SW 1271 (cell line): ENCODE results near the gene C17orf100.

ENCODE experiments used
- DNase-seq, 2 experiments: peaks; one replicate each; lab custom pipeline; 2025; lab: John Stamatoyannopoulos, UW

C17orf100 gene

DNA sequence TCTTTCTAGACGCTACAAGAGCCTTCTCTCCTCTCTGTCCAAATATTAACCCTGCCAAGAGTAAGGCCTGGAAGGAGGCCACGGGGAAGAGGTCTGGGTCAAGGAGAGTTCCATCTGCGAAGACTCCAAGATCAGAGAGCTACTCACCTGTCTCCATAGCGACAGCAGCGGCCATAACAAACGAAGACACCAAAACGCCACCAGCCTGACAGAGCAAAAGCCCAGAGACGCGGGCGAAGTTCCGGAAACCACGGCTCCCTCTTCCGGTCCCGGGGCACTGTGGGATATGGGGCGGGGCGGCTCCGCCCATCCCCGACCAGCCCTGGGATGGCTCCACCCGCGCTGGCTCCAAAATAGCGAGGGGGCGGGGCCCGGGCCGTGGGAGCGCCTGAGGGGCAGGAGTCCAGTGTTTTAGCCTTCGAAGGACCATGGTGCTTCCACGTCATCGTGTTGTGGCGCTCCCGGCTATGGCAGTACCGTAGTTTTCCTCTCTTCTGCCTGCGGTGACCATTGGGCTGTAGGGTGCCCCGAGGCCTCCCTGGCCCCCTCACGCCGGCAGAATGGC lies at the start of gene C17orf100, which contains the start of gene MED31:
Gene C17orf100, plus strand, starts transcription at position 409 of the 565 bp plus-strand sequence. Its CDS starts 152 bp downstream, at position 561.
Gene MED31, minus strand, starts transcription at position 252 of the 565 bp plus-strand sequence. Its CDS starts 77 bp downstream, at position 175.
- peak; percentile 84 to 92 for DNase-seq

DNA sequence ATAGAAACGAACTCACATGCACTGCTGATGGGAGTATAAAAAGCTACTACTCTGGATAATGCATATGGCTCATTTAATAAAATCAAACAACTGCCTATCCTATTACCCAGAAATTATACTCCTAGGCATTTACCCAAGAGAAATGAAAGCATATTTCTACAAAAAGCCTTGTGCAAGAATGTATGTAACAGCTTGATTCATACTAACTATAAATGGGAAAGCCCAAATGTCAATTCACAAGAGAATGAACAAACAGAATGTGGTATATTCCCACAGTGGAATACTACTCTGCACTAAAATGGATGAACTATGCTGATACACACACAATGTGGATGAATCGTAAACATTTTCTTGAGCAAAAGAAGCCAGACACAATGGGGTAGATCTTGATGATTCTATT lies 49.4 kb upstream of the C17orf100 start:
- DNase-seq = no peak

DNA sequence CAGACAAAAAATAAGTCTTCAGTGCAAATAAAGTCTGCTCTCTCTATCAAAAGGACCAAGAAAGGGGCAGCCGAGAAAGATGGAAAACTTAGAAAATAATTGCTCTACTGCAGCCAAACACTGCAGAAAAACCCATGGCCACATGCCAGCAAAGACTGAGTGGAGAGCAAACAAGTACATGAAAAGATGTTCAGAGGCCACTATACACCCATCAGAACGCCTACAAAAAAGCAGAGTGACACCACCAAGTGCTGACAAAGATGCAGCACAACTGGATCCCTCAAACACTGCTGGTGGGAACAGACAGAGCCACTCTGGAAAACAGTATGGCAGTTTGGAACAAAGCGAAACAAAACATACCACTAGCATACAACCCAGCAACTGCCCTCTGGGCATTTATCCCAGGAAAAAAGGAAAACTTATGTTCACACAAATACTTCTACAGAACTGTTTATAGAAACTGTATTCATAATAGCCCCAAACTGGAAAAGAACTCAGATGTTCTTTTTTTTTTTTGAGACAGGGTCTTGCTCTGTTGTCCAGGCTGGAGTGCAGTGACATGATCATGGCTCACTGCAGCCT lies 47.7 kb upstream of the C17orf100 start:
- DNase-seq = no peak

- DNase-seq = no peak
Measured at GRCh38 chr17:6605142-6605541, 46.4 kb upstream of the C17orf100 start.

DNA sequence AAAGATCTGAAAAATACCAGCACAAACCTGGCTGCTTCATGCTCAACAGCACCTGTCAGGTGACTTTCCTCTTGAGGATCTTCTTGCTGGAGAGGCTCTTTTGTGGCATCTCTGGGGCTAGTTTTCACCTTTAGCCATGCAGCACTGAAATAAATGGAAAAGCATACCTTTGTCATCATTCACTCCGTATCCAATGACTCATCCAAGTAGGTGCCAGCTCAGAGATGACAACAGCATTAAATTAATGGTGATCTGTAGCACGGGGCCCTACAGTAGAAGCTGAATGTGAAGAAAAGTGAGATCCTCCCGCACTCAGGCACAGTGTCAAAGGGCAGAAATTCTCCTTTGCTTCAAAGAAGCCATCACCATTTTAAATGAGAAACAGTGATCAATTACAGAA lies 43.2 kb upstream of the C17orf100 start:
- DNase-seq = no peak

DNA sequence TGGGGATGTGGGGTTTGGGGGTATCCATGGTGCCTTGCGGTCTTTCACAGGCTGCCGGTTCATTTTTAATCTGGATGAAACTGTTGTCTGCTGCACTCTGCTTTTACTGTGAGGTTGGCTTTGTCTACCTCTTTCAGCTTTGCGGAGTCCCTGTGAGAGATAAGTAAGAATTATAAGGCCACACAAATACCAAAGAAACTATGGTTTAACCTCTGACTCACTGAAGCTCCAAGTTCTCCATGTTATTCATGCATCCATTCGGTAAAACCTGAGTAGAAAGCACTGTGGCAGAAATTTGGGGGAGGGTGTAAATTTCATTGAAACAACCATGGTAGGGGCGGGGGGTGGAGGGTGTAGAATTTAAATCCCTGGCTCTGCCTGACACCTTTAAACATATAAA lies 41.6 kb upstream of the C17orf100 start:
- no peak for DNase-seq

DNA sequence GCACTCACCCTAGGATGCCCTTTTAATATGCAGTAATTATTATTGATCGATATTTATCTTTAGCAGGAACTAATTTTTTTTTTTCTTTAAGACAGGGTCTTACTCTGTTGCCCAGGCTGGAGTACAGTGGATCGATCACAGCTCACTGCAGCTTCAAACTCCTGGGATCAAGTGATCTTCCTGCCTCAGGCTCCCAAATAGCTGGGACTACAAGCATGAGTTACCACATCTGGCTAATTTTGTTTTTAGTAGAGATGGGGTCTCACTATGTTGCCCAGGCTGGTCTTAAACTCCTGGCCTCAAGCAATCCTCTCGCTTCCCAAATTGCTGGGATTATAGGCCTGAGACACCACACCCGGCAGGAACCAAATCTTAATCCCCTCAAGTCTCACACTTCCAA lies 40.3 kb upstream of the C17orf100 start:
- DNase-seq = no peak

GRCh38 chr17:6623941-6624340 lies 27.6 kb upstream of the C17orf100 start:
- no peak for DNase-seq

- no peak for DNase-seq
Measured at GRCh38 chr17:6626616-6627015, 24.9 kb upstream of the C17orf100 start.

DNA sequence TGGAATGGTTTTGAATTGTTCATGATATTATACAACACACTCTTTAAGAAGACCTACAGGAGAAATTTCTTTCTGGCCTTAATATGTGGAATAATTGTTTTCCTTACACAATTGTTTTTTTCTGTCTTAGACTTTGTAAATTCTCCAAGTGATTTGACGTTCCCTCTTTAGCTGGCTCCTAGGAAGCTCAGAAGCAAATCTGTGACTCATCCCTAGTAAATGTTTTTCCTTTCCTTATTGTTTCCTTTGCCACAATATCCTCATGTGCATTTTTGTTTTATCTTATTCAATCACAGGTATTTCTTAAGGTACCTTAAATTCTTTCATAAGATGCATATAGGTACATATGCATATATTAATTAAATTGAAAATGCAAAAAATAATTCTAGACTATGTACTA lies 24.5 kb upstream of the C17orf100 start:
- DNase-seq = no peak

GRCh38 chr17:6630390-6630789 lies 21.2 kb upstream of the C17orf100 start:
- no peak for DNase-seq

GRCh38 chr17:6632530-6632929 lies 19.0 kb upstream of the C17orf100 start:
- DNase-seq = no peak

- DNase-seq = no peak
Measured at GRCh38 chr17:6633263-6633662, 18.3 kb upstream of the C17orf100 start.

GRCh38 chr17:6636105-6636504 lies 15.5 kb upstream of the C17orf100 start:
- no peak for DNase-seq

- DNase-seq = no peak
Measured at GRCh38 chr17:6636616-6637457, 14.7 kb upstream of the C17orf100 start.

GRCh38 chr17:6637458-6637840 lies 14.1 kb upstream of the C17orf100 start:
- no peak for DNase-seq

DNA sequence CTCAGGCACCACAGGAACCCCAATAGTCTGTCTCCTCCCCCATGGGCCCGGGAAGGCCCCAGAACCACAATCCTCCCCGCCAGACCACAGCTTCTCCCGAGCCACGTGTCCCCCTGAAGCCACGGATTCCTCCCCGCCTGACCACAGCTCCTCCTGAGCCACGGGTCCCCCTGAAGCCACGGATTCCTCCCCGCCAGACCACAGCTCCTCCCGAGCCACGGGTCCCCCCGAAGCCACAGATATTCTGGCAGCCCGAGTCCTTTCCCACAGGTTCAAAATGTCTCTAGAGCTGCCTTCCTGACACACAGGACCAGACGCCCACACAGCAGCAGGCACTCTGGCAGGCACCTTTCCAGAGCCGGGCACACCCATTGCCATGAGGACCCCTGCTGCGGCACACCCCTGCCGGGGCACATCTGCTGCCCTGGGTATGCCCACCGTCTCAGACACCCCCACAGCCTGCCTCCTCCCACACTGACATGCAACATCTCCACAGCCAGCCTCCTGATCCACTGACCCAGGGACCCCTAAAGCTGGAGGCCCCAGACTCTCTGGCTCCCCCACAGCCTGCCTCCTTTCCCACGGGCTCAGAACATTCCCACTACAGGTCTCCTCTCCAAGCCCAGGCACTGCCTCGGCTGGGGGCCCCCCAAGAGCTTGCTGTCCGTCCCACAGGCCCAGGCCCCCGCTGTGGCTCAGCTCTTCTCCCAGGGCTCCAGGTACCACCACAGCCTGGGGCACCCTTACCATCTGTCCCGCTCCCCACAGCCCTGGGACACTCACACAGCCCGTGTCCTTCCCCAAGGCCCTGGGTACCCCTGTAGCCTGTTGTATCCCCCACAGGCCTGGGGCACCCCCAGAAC lies 13.3 kb upstream of the C17orf100 start:
- DNase-seq = no peak

DNA sequence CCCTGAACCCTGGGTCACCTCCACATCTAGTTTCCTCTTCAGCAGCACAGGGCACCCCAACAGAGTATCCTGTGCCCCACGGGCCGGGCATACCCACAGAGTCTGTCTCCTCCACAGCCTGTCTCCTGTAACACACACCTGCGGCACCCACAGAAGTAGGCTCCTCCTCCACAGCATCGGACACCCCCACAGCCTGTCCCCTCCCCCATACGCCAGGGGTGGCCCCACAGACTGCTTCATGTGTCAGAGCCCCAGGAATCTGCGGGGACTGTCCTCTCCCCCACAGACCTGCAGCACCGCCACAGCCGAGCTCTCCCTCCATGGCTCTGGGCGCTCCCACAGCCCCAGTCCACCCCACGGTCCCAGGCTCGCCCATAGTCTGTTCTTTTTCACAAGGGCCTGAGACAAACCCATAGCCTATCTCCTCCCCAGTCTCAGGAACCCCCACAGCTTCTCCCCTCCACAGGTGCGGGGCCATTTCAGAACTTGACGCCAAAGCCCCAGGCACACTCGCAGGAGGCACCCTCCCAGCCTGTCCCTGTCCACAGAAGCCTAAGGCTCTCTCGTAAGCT lies 12.5 kb upstream of the C17orf100 start:
- DNase-seq = no peak

DNA sequence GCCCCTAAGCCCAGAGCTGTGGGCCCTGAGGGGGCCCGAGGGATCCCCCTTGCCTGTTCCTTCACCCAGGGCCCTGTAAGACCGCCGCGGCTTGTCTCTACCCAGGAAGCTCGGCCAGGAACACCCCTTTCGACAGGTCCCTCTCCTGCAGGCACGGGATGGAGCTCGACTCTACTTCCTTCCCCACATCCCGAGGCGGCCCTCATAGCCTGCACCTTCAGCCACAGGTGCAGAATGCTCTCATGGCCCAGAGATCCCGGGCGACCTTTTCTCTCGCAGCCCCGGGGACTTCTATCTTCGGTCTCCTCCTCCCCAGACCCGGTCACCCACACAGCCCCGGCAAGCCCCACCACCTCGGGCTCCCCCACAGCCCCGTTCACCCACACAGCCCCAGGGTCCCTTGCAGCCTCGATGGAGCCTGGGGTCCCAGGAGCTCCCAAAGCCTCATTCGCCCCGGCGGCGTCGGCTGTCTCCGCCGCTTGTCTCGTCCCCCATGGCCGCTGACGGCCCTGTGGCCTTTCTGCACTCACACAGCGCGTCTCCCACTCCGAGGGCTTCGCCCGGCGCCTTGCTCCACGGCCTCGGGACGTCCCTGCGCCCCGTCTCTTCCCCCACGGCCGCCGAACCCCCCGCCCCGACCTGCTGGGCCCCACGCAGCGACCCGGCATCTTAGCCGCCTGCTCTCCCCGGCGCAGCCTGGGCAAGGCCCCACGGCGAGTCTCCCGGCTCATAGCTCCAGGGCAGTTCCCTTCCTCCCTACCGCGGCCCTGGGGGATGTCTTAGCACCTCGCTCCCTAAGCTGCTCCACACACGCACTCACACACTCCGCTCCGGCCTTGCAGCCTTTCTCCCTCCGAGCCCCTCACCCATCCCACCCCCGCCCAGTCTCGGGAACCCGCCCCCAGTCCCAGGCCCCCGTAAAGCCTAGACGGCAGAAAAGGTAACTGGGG lies 11.7 kb upstream of the C17orf100 start:
- no peak for DNase-seq

DNA sequence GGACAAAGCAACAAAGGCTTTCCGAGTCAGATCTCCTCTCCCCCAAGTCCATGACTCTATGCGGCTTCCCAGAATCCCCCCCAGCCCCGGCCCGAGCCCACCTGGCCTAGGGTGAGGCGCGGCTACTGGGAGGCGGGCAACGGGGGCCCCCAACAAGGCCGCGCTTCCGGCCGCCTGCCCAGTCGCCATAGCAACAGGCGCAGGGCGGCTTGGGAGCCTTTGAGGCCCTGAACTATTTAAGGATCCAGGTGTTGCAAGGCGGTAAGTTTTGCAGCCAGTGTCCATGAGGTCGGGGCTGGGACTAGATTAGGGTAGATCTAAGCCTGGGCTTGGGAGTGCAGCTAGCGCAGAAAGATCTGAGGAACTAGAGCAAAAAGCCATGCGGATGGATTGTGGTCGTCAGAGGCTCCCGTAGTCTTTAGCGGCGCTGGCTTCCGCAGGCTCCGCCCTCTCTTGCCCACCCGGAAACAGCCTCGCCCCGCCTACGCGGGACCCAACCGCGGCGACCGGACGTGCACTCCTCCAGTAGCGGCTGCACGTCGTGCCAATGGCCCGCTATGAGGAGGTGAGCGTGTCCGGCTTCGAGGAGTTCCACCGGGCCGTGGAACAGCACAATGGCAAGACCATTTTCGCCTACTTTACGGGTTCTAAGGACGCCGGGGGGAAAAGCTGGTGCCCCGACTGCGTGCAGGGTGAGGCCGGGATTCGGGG lies 10.9 kb upstream of the C17orf100 start, which contains the start of the genes KIAA0753 and TXNDC17:
Gene KIAA0753, minus strand, starts transcription at position 176 of the 711 bp plus-strand sequence. CDS start 5,608 bp downstream, outside the sequence.
Gene TXNDC17, plus strand, starts transcription at position 525 of the 711 bp plus-strand sequence. Its CDS starts 23 bp downstream, at position 548.
- peak; percentile 74 to 87 for DNase-seq
